GM03348 (cell line): ENCODE data around the gene HNF4A.
"Not testable (repeated sequence)": the region's sequence is repeated elsewhere in the genome, so short reads cannot be mapped to it uniquely, and the experiment has no call there.

Experiments used
- DNase-seq: peaks from one replicate; pipeline ENCODE4 v3.0.0; 2012; ENCODE audit warnings: low spot score

The HNF4A gene

GRCh38 chr20:44471481-44471882, 116.0 kb downstream of the HNF4A start:
- peak; percentile 71 for DNase-seq

GRCh38 chr20:44472283-44472682, 116.8 kb downstream of the HNF4A start:
- DNase-seq, result not testable (repeated sequence)

GRCh38 chr20:44475372-44475693, 119.8 kb downstream of the HNF4A start:
- DNase-seq, result no peak

- peak; percentile 97 for DNase-seq
Measured at GRCh38 chr20:44475694-44476560, 120.4 kb downstream of the HNF4A start, which contains the start of gene TTPAL. TSS of gene TTPAL (plus strand) at chr20:44475874. CDS start at chr20:44480000, 4,126 bp downstream.

- no peak for DNase-seq
Measured at GRCh38 chr20:44477151-44477550, 121.7 kb downstream of the HNF4A start.

- no peak for DNase-seq
Measured at GRCh38 chr20:44478206-44478605, 122.7 kb downstream of the HNF4A start.

- no peak for DNase-seq
Measured at GRCh38 chr20:44479643-44480042, 124.1 kb downstream of the HNF4A start.

- DNase-seq, result no peak
Measured at GRCh38 chr20:44480097-44480496, 124.6 kb downstream of the HNF4A start.

- DNase-seq, result no peak
Measured at GRCh38 chr20:44481719-44482416, 126.4 kb downstream of the HNF4A start.

- DNase-seq, result no peak
Measured at GRCh38 chr20:44483112-44483511, 127.6 kb downstream of the HNF4A start.
